Skin of body (tissue), 2 donors: Measurements from ENCODE around the gene TLCD5. TPM values are rescaled to one million over a fixed set of nuclear protein-coding genes. Genes with fewer than 3 reads are reported as not detected.

Experiments used
- DNase-seq: peaks from one replicate; lab custom pipeline; 2025; lab: John Stamatoyannopoulos, UW
- total RNA-seq: library from RNA; depleted of rRNA; stranded (reverse); fragments of >200 nt; gene quantifications from one replicate; pipeline ENCODE4 v1.2.3, GENCODE V29; 2014

The TLCD5 gene
- total RNA-seq, 1 donor from 2014 or later = 6.7 TPM

- no peak for DNase-seq
These were observed 17.6 kb upstream of the TLCD5 start for GRCh38 chr11:120307476-120307875.

GRCh38 chr11:120308081-120308480, 17.0 kb upstream of the TLCD5 start:
- no peak for DNase-seq

- DNase-seq = no peak
These were observed 14.2 kb upstream of the TLCD5 start for GRCh38 chr11:120310870-120311269.

GRCh38 chr11:120314861-120315260, 10.2 kb upstream of the TLCD5 start:
- DNase-seq = no peak

- peak; percentile 33 for DNase-seq
These were observed 8.0 kb upstream of the TLCD5 start for GRCh38 chr11:120316880-120317688.

- no peak for DNase-seq
These were observed 7.2 kb upstream of the TLCD5 start for GRCh38 chr11:120317689-120318480.

- no peak for DNase-seq
These were observed 6.2 kb upstream of the TLCD5 start for GRCh38 chr11:120318906-120319305.

GRCh38 chr11:120326228-120326627, 1.1 kb downstream of the TLCD5 start:
- DNase-seq = no peak

- DNase-seq = no peak
These were observed 1.8 kb downstream of the TLCD5 start for GRCh38 chr11:120326845-120327281.

GRCh38 chr11:120327311-120327710, 2.2 kb downstream of the TLCD5 start:
- no peak for DNase-seq

- no peak for DNase-seq
These were observed 4.5 kb downstream of the TLCD5 start for GRCh38 chr11:120329556-120329955.

- DNase-seq = no peak
These were observed 4.9 kb downstream of the TLCD5 start for GRCh38 chr11:120330045-120330444.

GRCh38 chr11:120331301-120331996, 6.3 kb downstream of the TLCD5 start:
- peak; percentile 29 for DNase-seq

GRCh38 chr11:120332822-120333716, 8.0 kb downstream of the TLCD5 start:
- no peak for DNase-seq

- no peak for DNase-seq
These were observed 8.7 kb downstream of the TLCD5 start for GRCh38 chr11:120333801-120334200.

GRCh38 chr11:120334332-120334731, 9.2 kb downstream of the TLCD5 start:
- no peak for DNase-seq

GRCh38 chr11:120334894-120335462, 9.9 kb downstream of the TLCD5 start:
- DNase-seq = peak; percentile 91

- DNase-seq = peak; percentile 72
These were observed 10.4 kb downstream of the TLCD5 start for GRCh38 chr11:120335556-120335907.

- peak; percentile 96 for DNase-seq
These were observed 11.0 kb downstream of the TLCD5 start, which contains the start of gene ARHGEF12 for GRCh38 chr11:120335908-120336640. Gene ARHGEF12, plus strand, starts transcription at chr11:120336413. Its CDS starts 831 bp downstream, at chr11:120337244.
